ENCODE results near the gene ZNF341. TPM values are rescaled to one million over a fixed set of nuclear protein-coding genes. Genes with fewer than 3 reads are reported as not detected.

Gene ZNF341
- total and polyA plus RNA-seq, 2 of the 8 experiments (the other 6 are each of a cell fraction or from before 2014, with no cell fraction given) = 5.8 to 6.4 TPM

GRCh38 chr20:33781133-33781532 lies 49.3 kb downstream of the ZNF341 start:
- CTCF ChIA-PET (ENCODE audit: partially characterized antibody) = no interaction called here
- Histone ChIP-seq H2AK5ac (ENCODE audit: low read depth, low read length) (no peak overlapping the region), H2BK20ac (ENCODE audit: low read length) (no peak overlapping the region), H4K5ac (ENCODE audit: insufficient read length, low read depth, low read length) (no peak overlapping the region), H2BK120ac (replicated peaks; ENCODE audit: low read depth, low read length) (no peak overlapping the region), H2BK15ac (ENCODE audit: low read length) (no peak overlapping the region), H2BK5ac (ENCODE audit: low read depth, low read length) (no peak overlapping the region; the same call in none of the 2 replicates), H3K18ac (ENCODE audit: extremely low read depth, low read length) (no peak overlapping the region), H4K20me1 (replicated peaks in 1 of 2; ENCODE audit: control insufficient read depth in 1 of 2, insufficient read depth in 2 of 2, low read length in 2 of 2) (no peaks in the 10 kb centered on the region), H4K8ac (ENCODE audit: extremely low read depth, insufficient read depth, low read length) (no peak overlapping the region), H3K23ac (ENCODE audit: insufficient read length) (no peak overlapping the region), H3K36me3 (ENCODE audit: control insufficient read depth in 2 of 4, insufficient read depth in 4 of 4, low read length in 3 of 4) (no peaks in the 10 kb centered on the region), H3K4me3 (ENCODE audit: extremely low read depth in 1 of 4, insufficient read depth in 2 of 4, low read depth in 3 of 4, low read length in 4 of 4) (no peak overlapping the region), H3K4me1 (replicated peaks in 1 of 4; ENCODE audit: control insufficient read depth in 3 of 4, insufficient read depth in 4 of 4, low read length in 3 of 4) (peaks cover 0 to 3% (median 1%) of the 10 kb centered on the region in 4 experiments; a peak in 3 of 7 replicates), H3K4ac (replicated peaks; ENCODE audit: insufficient read length, low read depth, low read length) (no peak overlapping the region), H3K4me2 (ENCODE audit: insufficient read depth in 1 of 2, low read depth in 2 of 2, low read length in 2 of 2) (no peak overlapping the region), H3K9me3 (ENCODE audit: insufficient read depth in 2 of 2, low read depth in 1 of 2, low read length in 1 of 2) (no peaks in the 10 kb centered on the region), H3K9ac (replicated peaks in 1 of 4; ENCODE audit: extremely low read depth in 1 of 4, low read depth in 3 of 4, low read length in 3 of 4) (no peak overlapping the region), H2AFZ (ENCODE audit: low read length) (no peak overlapping the region), H3K23me2 (ENCODE audit: low read depth, low read length) (no peaks in the 10 kb centered on the region), H3K79me1 (ENCODE audit: low read depth, low read length) (no peaks in the 10 kb centered on the region), H3K56ac (replicated peaks; ENCODE audit: insufficient read length, low read depth, low read length) (no peak overlapping the region), H3K79me2 (ENCODE audit: control insufficient read depth in 1 of 2, insufficient read depth in 2 of 2, low read length in 2 of 2) (no peaks in the 10 kb centered on the region), H4K91ac (replicated peaks; ENCODE audit: insufficient read length, low read length) (no peak overlapping the region), H3K27ac (ENCODE audit: low read depth, low read length) (no peak overlapping the region), H3K27me3 (replicated peaks in 1 of 4; ENCODE audit: control insufficient read depth in 3 of 4, extremely low read depth in 1 of 4, insufficient read depth in 3 of 4, low read length in 3 of 4) (no peaks in the 10 kb centered on the region), H2BK12ac (ENCODE audit: low read depth, low read length) (no peak overlapping the region), H3K14ac (ENCODE audit: insufficient read length) (no peak overlapping the region)
- no peak for FAIRE-seq
- DNase-seq (ENCODE audit: low read depth in 1 of 2, low spot score in 2 of 2) = no peak
- POLR2A ChIA-PET (ENCODE audit: partially characterized antibody) = interaction anchor here (0.6 kb wide), 1 partner anchor 538 kb away, joined by 4 read pairs; no protein-coding TSS in a partner anchor
- 81% methylated on average over 4 of the region's 4 CpGs; no CpG with 5 or more reads in 1 of the 2 experiments for WGBS, 2 experiments (ENCODE audit: extremely low coverage in 1 of 2, insufficient coverage in 1 of 2, insufficient read length in 1 of 2, insufficient replicate concordance in 2 of 2, low coverage in 1 of 2, low lambda C conversion rate in 2 of 2, missing lambda C conversion rate in 1 of 2)
- no peak for TF ChIP-seq SIRT6 (IDR thresholded peaks at IDR 0.05; ENCODE audit: low read length)

Measured in H1 (cell line).